22Rv1 (cell line): ENCODE measurements around the gene PLXDC2.

Experiments used
- ZFX ChIP-seq: fragments of 450-650 bp; IDR thresholded peaks from 2 replicates; pipeline ENCODE4 v1.6.1; 2017; ENCODE audit warnings: antibody characterized with exemption, borderline replicate concordance
- TF ChIP-seq, protein P1 (sequence below): fragments of 450-650 bp; IDR thresholded peaks from 2 replicates; pipeline ENCODE4 v1.5.1; 2017; ENCODE audit warnings: mild to moderate bottlenecking

DNA sequence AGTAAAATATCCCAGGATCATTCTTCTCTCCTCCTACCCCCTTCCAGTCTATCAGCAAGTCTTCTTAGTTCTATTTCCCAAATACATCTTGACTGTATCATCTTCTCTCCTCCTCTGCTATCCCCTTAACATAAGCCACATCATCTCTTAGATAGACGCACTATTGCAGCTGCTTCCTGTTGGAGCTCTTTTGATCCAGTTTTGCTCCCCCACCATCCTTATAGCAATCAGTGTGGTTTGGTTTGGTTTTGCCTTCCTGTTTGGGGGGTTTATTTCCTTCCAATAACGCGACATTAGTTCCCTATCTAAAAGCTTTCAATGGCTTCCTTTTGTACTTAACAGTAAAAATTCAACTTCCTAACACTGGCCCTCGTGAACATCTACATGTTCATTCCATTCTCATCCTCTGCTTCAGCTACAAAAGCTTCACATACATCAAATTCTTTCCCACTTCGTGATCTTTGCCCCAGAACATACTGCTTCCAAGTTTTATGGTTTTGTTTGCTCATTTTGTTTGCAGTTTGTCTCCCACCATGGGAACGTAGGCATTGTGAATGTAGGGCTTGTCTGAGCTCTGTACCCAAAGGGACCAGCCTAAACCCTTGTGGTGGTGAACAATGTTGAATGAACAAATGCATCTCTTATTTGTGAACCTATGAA, 33.7 kb upstream of the PLXDC2 start:
- TF ChIP-seq, protein P1, sequence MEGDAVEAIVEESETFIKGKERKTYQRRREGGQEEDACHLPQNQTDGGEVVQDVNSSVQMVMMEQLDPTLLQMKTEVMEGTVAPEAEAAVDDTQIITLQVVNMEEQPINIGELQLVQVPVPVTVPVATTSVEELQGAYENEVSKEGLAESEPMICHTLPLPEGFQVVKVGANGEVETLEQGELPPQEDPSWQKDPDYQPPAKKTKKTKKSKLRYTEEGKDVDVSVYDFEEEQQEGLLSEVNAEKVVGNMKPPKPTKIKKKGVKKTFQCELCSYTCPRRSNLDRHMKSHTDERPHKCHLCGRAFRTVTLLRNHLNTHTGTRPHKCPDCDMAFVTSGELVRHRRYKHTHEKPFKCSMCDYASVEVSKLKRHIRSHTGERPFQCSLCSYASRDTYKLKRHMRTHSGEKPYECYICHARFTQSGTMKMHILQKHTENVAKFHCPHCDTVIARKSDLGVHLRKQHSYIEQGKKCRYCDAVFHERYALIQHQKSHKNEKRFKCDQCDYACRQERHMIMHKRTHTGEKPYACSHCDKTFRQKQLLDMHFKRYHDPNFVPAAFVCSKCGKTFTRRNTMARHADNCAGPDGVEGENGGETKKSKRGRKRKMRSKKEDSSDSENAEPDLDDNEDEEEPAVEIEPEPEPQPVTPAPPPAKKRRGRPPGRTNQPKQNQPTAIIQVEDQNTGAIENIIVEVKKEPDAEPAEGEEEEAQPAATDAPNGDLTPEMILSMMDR: no peak
- no peak for TF ChIP-seq ZFX
